Pancreas (tissue), 10 donors: ENCODE results near the gene ZNF471. TPM values are rescaled to one million over a fixed set of nuclear protein-coding genes. Genes with fewer than 3 reads are reported as not detected.

Experiments used
- ATAC-seq, 4 donors: fragments of 200-7000 bp; cut with Tn5 transposase; one replicate each; pipeline versions ENCODE4 v1.8.0 to v1.9.1; 2020; ENCODE audit warnings: mild to moderate bottlenecking in 4 of 4, moderate library complexity in 4 of 4
- DNase-seq, 6 donors: peaks; one replicate each; pipeline ENCODE4 v3.0.0-alpha.2; 2020
- FAIRE-seq: peaks from 2 replicates; lab custom pipeline; 2012; peaks lifted over from hg19 to GRCh38; lab: Jason Lieb, UNC
- H3K27ac ChIP-seq, 4 donors: fragments of 200-600 bp; sonication (generic); 1 replicate in 3 of 4; 2 replicates in 1 of 4; pipeline versions ENCODE4 v1.5.0 to v1.8.0; 2020
- H3K27me3 ChIP-seq, 4 donors: fragments of 200-600 bp; one replicate each; pipeline ENCODE4 v1.8.0; 2021
- H3K36me3 ChIP-seq, 3 donors: fragments of 200-600 bp; sonication (generic) in 1 of 3; one replicate each; pipeline versions ENCODE4 v1.5.0 to v1.8.0; 2020 to 2021
- H3K4me1 ChIP-seq, 3 donors: fragments of 200-600 bp; one replicate each; pipeline ENCODE4 v1.8.0; 2021
- H3K4me3 ChIP-seq, 4 donors: fragments of 200-600 bp; sonication (generic) in 2 of 4; one replicate each; pipeline versions ENCODE4 v1.5.0 to v1.8.0; 2020 to 2021
- H3K9me3 ChIP-seq, 4 donors: fragments of 200-600 bp; one replicate each; pipeline ENCODE4 v1.8.0; 2021
- WGBS, 2 donors: extraction: QIAGEN DNeasy Blood & Tissue Kit; methylation state at CpG; one replicate each; pipeline ENCODE4 v1.1.7; 2013; 5-methylcytosine and 5-hydroxymethylcytosine counted together
- intact Hi-C, 3 donors: fragments of 100-400 bp; cut with DNase I; formaldehyde crosslinking; loops; one replicate each; pipeline versions ENCODE4 v1.11.1 to v1.14.2; 2022
- polyA plus RNA-seq, 2 donors: library from polyadenylated mRNA; stranded (reverse); fragments of 200-250 nt; gene quantifications; one replicate each; pipeline ENCODE4 v1.2.3, GENCODE V29; 2013
- total RNA-seq, 6 donors: library from RNA; stranded (reverse); fragmentation: NEBNext Ultra II Directional in 4 of 6; extraction: Animal tissue kit (Norgen Biotek cat#: 25700) in 4 of 6; gene quantifications; one replicate each; pipeline versions ENCODE4 v1.2.1 to v1.2.4, GENCODE V29; 2021 to 2023
- TF ChIP-seq, protein P1 (sequence below), 4 donors: fragments of 200-600 bp; sonication (generic) in 3 of 4; IDR thresholded peaks; one replicate each; pipeline versions ENCODE4 v1.5.0 to v1.8.0; 2021; ENCODE audit warnings: antibody characterized with exemption in 4 of 4
- donor health status: healthy with polysubstance abuse.
- donor health status: DM: no; HTN: no; CAD: no; lungs with moderate emphysema.
- donor health status: DM: no; HTN: no; CAD: no.
- donor health status: control.
- donor health status: control.
- donor health status: Bipolar disorder and iron deficiency.
- donor health status: DM: yes; HTN: yes; CAD: no.
- donor health status: DM: no; HTN: no; CAD: no.
- donor health status: DM: no; HTN: no; CAD: no.
- donor health status: DM: yes; HTN: yes; CAD: no.

Gene ZNF471
- total RNA-seq (1 to 10 TPM in 5 of 6 donors, under 1 TPM in 1; 0.73 to 5.4 (median 2.4) TPM), polyA plus RNA-seq (1 to 10 TPM; 1.9 to 3.5 TPM)

DNA sequence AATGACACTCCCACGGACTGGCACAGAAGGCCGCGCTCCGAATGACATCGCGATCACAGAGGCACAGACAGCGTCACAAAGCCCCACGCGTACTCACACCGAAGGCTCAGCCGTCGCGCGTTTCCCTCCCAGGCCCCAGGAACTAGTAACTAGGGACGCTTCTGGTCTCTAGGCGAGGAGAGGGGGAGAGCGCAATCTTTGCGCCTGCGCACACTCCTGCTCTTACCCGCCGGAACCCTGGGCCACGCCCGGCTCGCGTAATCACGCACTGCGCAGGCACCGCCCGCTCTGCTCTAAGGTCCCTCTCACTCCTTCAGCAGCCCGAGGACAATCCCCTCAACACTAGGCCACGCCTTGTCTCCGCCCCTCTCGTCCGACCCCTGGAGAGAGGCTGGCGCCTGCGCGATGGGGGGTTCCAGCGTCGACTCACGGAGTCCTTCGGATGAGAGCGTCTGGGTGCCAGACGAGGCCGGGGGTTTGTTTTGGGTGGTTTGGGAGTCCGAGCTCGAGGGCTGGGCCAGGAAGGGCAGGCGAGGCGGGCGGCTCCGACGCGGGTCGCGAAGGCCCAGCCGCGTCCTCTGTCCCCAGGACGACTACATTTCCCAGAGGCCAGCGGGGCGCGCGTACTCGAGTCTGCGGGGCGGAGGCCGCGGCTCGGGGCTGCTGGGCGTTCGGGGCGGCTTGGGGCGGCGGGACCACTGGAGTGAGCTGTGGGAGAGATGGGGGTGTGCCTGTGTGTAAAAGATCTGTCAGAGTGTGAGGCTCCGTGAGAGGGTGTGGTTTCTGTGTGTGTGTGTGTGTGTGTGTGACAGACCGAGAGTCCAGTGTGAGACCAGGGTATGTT, at the start of gene ZNF471:
Gene ZNF471, plus strand, starts transcription at position 410 of the 844 bp plus-strand sequence. CDS start 3,717 bp downstream, outside the sequence.
- H3K4me3 ChIP-seq, result peak within 1 kb of the TSS; percentile 31 to 72 (median 48)
- FAIRE-seq, result peak; percentile 75

DNA sequence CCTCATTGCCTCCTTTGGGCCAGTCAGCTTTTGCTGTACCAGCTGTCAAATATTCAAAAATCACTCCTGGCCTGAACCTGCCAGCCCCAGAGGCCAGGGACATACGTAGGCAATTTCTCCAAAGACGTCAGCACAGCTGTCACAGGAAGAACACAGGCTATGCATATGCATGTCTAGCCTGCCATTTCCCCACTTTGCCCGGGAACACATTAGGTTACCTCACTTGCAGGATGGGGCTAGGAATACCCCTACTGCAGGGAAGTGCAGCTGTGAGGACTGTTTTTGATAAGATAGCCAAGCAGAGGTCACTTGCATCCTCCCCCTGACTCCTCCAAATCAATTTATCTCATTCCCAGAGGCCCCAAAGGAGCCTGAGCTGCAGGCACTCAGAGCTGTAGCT, 33.3 kb upstream of the ZNF471 start:
- 67 to 81% methylated on average over 3 of the region's 3 CpGs for WGBS, 2 donors
- no peaks in the 10 kb centered on the region for H3K4me1 ChIP-seq
- H3K27ac ChIP-seq, result no peak overlapping the region
- no peaks in the 10 kb centered on the region for H3K9me3 ChIP-seq
- H3K4me3 ChIP-seq, result no peak overlapping the region
- DNase-seq (no peak), FAIRE-seq (no peak), ATAC-seq (no peak)
- TF ChIP-seq, protein P1, sequence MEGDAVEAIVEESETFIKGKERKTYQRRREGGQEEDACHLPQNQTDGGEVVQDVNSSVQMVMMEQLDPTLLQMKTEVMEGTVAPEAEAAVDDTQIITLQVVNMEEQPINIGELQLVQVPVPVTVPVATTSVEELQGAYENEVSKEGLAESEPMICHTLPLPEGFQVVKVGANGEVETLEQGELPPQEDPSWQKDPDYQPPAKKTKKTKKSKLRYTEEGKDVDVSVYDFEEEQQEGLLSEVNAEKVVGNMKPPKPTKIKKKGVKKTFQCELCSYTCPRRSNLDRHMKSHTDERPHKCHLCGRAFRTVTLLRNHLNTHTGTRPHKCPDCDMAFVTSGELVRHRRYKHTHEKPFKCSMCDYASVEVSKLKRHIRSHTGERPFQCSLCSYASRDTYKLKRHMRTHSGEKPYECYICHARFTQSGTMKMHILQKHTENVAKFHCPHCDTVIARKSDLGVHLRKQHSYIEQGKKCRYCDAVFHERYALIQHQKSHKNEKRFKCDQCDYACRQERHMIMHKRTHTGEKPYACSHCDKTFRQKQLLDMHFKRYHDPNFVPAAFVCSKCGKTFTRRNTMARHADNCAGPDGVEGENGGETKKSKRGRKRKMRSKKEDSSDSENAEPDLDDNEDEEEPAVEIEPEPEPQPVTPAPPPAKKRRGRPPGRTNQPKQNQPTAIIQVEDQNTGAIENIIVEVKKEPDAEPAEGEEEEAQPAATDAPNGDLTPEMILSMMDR (IDR thresholded peaks at IDR 0.05), result no peak
- H3K27me3 ChIP-seq, result no peaks in the 10 kb centered on the region
- H3K36me3 ChIP-seq, result no peaks in the 10 kb centered on the region
- intact Hi-C loops, result no loop called here

More for the DNA sequence above, at the start of gene ZNF471:
- Histone ChIP-seq H3K27ac (peak within 1 kb of the TSS; percentile 84 to 96 (median 94)), H3K9me3 (no peaks in the 10 kb centered on the region), H3K4me1 (no peaks in the 10 kb centered on the region), H3K36me3 (no peaks in the 10 kb centered on the region), H3K27me3 (no peaks in the 10 kb centered on the region)
- TF ChIP-seq, protein P1 (IDR thresholded peaks at IDR 0.05), result no peak
- ATAC-seq (peak; percentile 99 to 100 (median 99)), DNase-seq (peak; percentile 95 to 99 (median 97))
- intact Hi-C loops, result no loop called here
- WGBS, 2 donors, result 1% methylated on average over 74 of the region's 74 CpGs

DNA sequence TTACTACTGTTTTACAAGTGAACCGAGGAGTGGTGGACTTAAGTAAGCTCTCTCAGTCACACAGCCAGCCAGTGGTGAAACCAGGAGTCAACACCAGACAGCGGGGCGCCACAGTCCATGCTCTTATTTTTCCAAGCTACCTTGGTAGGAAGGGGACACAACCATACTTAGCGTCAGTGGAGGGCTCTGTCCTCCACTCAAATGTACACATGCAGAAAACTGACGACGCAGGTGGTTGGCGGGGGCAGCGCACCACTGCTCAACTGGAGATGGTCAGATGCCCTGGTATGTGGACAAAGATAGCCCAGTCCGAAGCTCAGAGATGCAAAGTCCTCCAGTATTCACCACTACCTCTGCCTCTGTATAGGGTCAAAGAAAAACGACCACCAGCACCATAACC, 31.6 kb upstream of the ZNF471 start:
- no peak overlapping the region for H3K4me3 ChIP-seq
- intact Hi-C loops, result no loop called here
- no peaks in the 10 kb centered on the region for H3K36me3 ChIP-seq
- no peak for FAIRE-seq
- 69% methylated on average over 10 of the region's 10 CpGs for WGBS, 2 donors
- no peaks in the 10 kb centered on the region for H3K4me1 ChIP-seq
- no peaks in the 10 kb centered on the region for H3K27me3 ChIP-seq
- no peak for ATAC-seq
- H3K9me3 ChIP-seq, result no peaks in the 10 kb centered on the region
- DNase-seq, result no peak
- no peak overlapping the region for H3K27ac ChIP-seq
- TF ChIP-seq, protein P1 (IDR thresholded peaks at IDR 0.05), result no peak

DNA sequence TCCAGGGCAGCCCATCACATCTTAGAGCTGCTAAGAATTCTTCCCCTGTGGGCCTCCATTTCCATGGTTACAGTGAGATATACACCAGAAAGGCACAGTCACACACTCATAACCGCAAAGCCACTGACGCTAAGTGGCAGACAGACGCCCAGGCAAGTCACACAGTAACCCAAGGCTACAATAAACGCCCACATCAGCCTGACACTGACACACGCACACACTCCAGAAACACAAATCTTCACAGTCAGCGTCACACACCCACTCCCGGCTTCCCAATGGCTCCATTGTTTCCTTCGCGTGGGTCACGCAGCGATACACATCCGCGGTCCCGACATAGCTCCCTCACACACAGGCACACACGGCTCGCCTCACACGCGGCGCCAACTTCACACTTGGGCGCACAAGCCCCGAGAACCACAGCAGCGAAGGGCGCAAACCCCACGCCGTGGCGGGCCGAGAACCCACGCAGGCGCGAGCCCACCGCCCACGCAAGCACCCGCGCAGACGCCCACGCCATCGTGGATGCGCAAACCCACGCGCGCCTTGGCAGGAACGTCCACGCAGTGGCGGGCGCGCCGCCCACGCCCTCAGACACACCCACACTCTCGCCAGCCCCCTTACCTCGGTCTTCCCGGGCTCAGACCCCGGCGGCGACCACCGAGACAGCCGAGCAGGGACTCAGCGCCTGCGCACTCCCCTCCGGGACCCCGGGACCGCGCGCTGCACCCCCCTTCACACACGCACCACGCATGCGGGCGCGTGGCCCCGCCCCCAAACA, 30.8 kb upstream of the ZNF471 start, which contains the start of gene ZNF667:
Gene ZNF667, minus strand, starts transcription at position 695 of the 778 bp plus-strand sequence. CDS start 14,975 bp downstream, outside the sequence.
- Histone ChIP-seq H3K4me1 (no peaks in the 10 kb centered on the region), H3K27ac (peak within 1 kb of the TSS; percentile 1 to 78 (median 58)), H3K4me3 (peak within 1 kb of the TSS; percentile 31 to 85 (median 54)), H3K36me3 (no peaks in the 10 kb centered on the region), H3K9me3 (no peaks in the 10 kb centered on the region), H3K27me3 (no peaks in the 10 kb centered on the region)
- WGBS, 2 donors, result 1 to 2% methylated on average over 61 to 69 of the region's 69 CpGs
- ATAC-seq, result peak in 2 of 4 donors; percentile 3 to 5
- no peak for FAIRE-seq
- intact Hi-C loops, result no loop called here
- TF ChIP-seq, protein P1 (IDR thresholded peaks at IDR 0.05), result no peak
- DNase-seq, result peak in 2 of 6 donors; percentile 17 to 71
